Common myeloid progenitor, CD34-positive (primary cell): ENCODE measurements around the gene SLC17A2.

ENCODE experiments used
- CTCF ChIA-PET: fragments of 350-600 bp; sonication (Branson Sonifier 250); formaldehyde crosslinking; loops from one replicate; lab custom pipeline; 2021; ENCODE audit warnings: antibody characterized with exemption; lab: Charles Lee
- POLR2A ChIA-PET: fragments of 350-600 bp; sonication (Branson Sonifier 250); formaldehyde crosslinking; loops from one replicate; lab custom pipeline; 2021; ENCODE audit warnings: antibody characterized with exemption; lab: Charles Lee
- DNase-seq, 3 donors: peaks; one replicate each; pipeline versions ENCODE4 v3.0.0 to v3.0.0-alpha.2; 2013
- H3K27ac ChIP-seq, 2 experiments: 1 replicate in 1 of 2; 2 replicates in 1 of 2; pipeline ENCODE4 v1.7.0; 2013; ENCODE audit warnings: inconsistent platforms in 2 of 2, low read length in 2 of 2, mild to moderate bottlenecking in 2 of 2, low read depth in 1 of 2, moderate library complexity in 1 of 2; ENCODE audit not compliant: severe bottlenecking in 2 of 2, insufficient read depth in 1 of 2, poor library complexity in 1 of 2
- H3K27me3 ChIP-seq, 5 experiments: replicated peaks in 2 of 5; 1 replicate in 3 of 5; 2 replicates in 2 of 5; pipeline versions ENCODE4 v1.6.1 to v1.7.0; 2013; ENCODE audit warnings: low read length in 4 of 5, mild to moderate bottlenecking in 2 of 5, moderate library complexity in 2 of 5, inconsistent platforms in 1 of 5; ENCODE audit not compliant: insufficient read depth in 5 of 5, control insufficient read depth in 4 of 5
- H3K36me3 ChIP-seq, 4 experiments: 1 replicate in 2 of 4; 2 replicates in 2 of 4; pipeline versions ENCODE4 v1.6.1 to v1.7.0; 2013; ENCODE audit warnings: low read length in 3 of 4, control low read depth in 1 of 4, mild to moderate bottlenecking in 1 of 4; ENCODE audit not compliant: control insufficient read depth in 4 of 4, insufficient read depth in 4 of 4
- H3K4me1 ChIP-seq, 4 experiments: 1 replicate in 3 of 4; 2 replicates in 1 of 4; pipeline versions ENCODE4 v1.6.1 to v1.7.1; 2013; ENCODE audit warnings: low read length in 3 of 4, mild to moderate bottlenecking in 3 of 4, control low read depth in 1 of 4, inconsistent platforms in 1 of 4, moderate library complexity in 1 of 4; ENCODE audit not compliant: control insufficient read depth in 4 of 4, insufficient read depth in 4 of 4; ENCODE audit errors: control extremely low read depth in 1 of 4
- H3K4me3 ChIP-seq, 7 experiments: 1 replicate in 4 of 7; 2 replicates in 3 of 7; pipeline versions ENCODE4 v1.5.1 to v1.7.0; 2013; ENCODE audit warnings: mild to moderate bottlenecking in 7 of 7, low read length in 6 of 7, moderate library complexity in 6 of 7, inconsistent platforms in 2 of 7, low read depth in 2 of 7, control low read depth in 1 of 7; ENCODE audit not compliant: insufficient read depth in 4 of 7, control insufficient read depth in 1 of 7; ENCODE audit errors: extremely low read depth in 1 of 7
- H3K9me3 ChIP-seq, 5 experiments: 1 replicate in 4 of 5; 2 replicates in 1 of 5; pipeline versions ENCODE4 v1.6.1 to v1.7.1; 2013; ENCODE audit warnings: low read length in 4 of 5, mild to moderate bottlenecking in 2 of 5, inconsistent platforms in 1 of 5, low read depth in 1 of 5, moderate library complexity in 1 of 5; ENCODE audit not compliant: control insufficient read depth in 4 of 5, insufficient read depth in 2 of 5; ENCODE audit errors: control extremely low read depth in 1 of 5
- WGBS: methylation state at CpG from one replicate; pipeline ENCODE4 v1.1.5; 2013; ENCODE audit not compliant: insufficient coverage; 5-methylcytosine and 5-hydroxymethylcytosine counted together

SLC17A2 gene

DNA sequence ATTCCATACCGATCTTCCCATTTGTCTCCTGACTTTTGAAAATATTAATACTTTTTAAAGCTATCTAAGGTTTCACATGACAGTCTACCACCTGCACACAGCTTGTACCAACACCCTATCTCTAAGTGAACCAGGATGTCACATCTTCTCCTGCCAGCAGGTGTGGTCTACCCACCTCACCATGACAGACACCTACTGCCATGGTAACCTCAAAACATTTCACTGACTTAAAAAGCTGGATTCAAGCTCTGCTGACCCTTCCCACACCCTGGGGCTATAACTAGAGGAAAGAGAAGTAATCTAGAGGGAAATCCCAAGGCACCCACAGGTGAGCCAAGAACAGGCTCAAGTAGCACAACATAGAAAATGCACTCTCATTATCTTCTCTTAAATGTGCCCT is 57.7 kb downstream of the SLC17A2 start:
- Histone ChIP-seq H3K4me3 (no peak overlapping the region), H3K27me3 (no peaks in the 10 kb centered on the region), H3K27ac (no peak overlapping the region), H3K4me1 (peaks cover 0 to 6% (median 0%) of the 10 kb centered on the region in 4 experiments), H3K9me3 (no peaks in the 10 kb centered on the region), H3K36me3 (no peaks in the 10 kb centered on the region)
- ChIA-PET POLR2A (no interaction called here), CTCF (interaction anchor here (1.1 kb wide), 1 partner anchor 83 kb away, joined by 3 read pairs; no protein-coding TSS in a partner anchor)
- WGBS = no CpG with 5 or more reads among the region's 1 CpG
- DNase-seq = no peak

DNA sequence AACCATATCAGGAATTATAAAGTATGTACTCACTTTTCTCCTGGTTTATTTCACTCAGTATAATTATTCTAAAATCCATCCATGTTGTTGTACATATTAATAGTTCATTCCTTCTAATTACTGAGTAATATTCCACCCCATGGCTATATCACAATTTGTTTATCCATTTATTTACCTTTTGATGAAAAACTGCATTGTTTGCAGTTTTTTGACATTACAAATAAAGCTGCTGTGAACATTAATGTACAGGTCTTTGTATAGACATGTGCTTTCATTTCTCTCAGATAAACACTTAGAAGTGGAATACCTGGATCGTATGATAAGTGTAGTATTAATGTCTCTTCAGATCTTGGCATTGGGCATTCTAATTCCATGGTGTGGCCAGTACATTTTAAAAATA is 60.7 kb downstream of the SLC17A2 start:
- Histone ChIP-seq H3K9me3 (no peaks in the 10 kb centered on the region), H3K36me3 (no peaks in the 10 kb centered on the region), H3K4me3 (no peak overlapping the region), H3K27ac (no peak overlapping the region), H3K4me1 (peaks cover 3 to 11% (median 8%) of the 10 kb centered on the region in 4 experiments), H3K27me3 (no peaks in the 10 kb centered on the region)
- no peak for DNase-seq
- ChIA-PET CTCF (no interaction called here), POLR2A (no interaction called here)
- WGBS = 100% methylated on average over 1 of the region's 1 CpG

DNA sequence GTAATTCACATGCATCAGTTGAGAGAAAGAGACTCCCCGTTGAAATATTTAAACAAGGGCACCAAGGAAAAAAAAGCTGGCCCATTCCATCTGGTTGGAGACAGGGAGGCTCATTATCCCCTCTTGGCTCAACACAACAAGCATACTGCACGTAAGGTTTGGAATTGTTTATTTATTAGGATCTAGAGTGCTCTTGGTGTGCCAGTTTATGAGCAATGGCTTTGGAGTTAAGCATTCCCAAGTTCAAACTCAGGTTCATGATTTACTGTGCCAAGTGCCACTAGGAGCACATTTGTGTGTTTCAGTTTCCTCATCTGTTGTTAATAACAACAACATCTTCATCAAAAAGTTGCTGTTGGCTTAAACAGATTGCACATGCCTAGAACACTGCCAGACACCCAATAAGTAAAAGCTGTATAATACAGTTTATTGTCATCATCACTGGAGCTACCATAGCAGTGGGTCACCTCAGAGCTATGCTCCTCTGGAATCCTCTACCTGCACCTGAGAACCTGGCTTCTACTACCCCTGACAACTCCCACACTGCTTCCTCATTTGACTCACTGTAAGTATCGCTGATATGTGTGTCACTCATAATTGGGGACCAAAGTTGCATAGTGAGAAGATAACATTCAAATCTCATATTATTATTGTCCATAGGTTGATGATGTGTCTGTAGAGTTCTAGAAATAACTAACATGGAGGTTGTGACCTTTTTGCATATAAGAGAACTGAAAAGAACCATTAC is 61.9 kb downstream of the SLC17A2 start:
- CTCF ChIA-PET = no interaction called here
- POLR2A ChIA-PET = no interaction called here

DNA sequence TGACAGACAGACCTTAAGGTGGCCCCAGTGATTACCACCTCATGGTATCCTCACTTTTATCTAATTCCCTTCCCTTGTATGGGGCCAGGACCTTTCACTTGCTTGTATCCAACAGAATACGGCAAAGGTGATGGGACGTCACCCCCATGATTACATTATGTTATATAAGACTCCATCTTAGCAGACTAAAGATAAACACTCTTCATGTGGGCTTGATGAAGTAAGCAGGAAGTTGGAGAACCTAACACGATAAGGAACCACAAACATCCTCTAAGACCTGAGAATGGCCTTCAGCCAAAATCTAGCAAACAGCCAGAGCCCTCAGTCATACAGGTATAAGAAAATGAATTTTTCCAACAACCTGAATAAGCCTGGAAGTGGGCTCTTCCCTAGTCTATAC is 64.5 kb downstream of the SLC17A2 start:
- ChIA-PET POLR2A (interaction anchor here (0.6 kb wide), 1 partner anchor 1106 kb away, joined by 3 read pairs; no protein-coding TSS in a partner anchor), CTCF (interaction anchor here (1.1 to 1.2 kb wide), 2 partner anchors 78 to 203 kb away, joined by 3 to 5 read pairs; no protein-coding TSS in a partner anchor)
- no peaks in the 10 kb centered on the region for H3K9me3 ChIP-seq
- DNase-seq = peak; percentile 60 to 80 (median 66)
- no peak overlapping the region for H3K27ac ChIP-seq
- peaks cover 3 to 15% (median 7%) of the 10 kb centered on the region in 4 experiments for H3K4me1 ChIP-seq
- peak overlapping the region in 1 of 7 experiments; percentile 13 for H3K4me3 ChIP-seq
- no CpG with 5 or more reads among the region's 3 CpGs for WGBS
- H3K27me3 ChIP-seq = no peaks in the 10 kb centered on the region
- H3K36me3 ChIP-seq = no peaks in the 10 kb centered on the region

More for the DNA sequence above, 61.9 kb downstream of the SLC17A2 start:
- DNase-seq = no peak
- 100% methylated on average over 1 of the region's 3 CpGs for WGBS
- Histone ChIP-seq H3K4me1 (peaks cover 3 to 15% (median 7%) of the 10 kb centered on the region in 4 experiments), H3K36me3 (no peaks in the 10 kb centered on the region), H3K27me3 (no peaks in the 10 kb centered on the region), H3K9me3 (no peaks in the 10 kb centered on the region), H3K27ac (no peak overlapping the region), H3K4me3 (no peak overlapping the region)

DNA sequence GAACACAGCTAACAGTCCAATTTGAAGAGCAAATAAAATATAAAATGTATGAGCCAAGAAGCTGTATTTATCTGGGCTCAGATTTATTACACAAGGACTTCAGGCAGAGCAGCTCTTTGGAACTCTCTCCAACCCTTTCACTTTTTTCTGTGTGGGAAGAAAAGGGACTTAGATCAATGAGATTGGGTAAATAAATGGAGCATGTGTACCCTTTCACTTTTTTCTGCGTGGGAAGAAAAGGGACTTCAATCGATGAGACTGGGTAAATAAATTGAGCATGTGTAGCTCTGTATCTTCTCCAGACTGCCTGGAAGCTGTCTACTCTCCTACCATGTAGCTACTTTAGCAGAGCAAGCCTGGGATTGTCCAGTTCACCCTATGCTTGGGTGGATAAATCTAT is 67.1 kb downstream of the SLC17A2 start:
- CTCF ChIA-PET = interaction anchor here (1.6 kb wide), 2 partner anchors 17 to 22 kb away, joined by 3 read pairs; no protein-coding TSS in a partner anchor
- no peaks in the 10 kb centered on the region for H3K27me3 ChIP-seq
- no peak overlapping the region for H3K4me3 ChIP-seq
- DNase-seq = no peak
- WGBS = no CpG with 5 or more reads among the region's 2 CpGs
- POLR2A ChIA-PET = no interaction called here
- H3K4me1 ChIP-seq = peaks cover 3 to 15% (median 7%) of the 10 kb centered on the region in 4 experiments
- H3K9me3 ChIP-seq = no peaks in the 10 kb centered on the region
- no peak overlapping the region for H3K27ac ChIP-seq
- H3K36me3 ChIP-seq = no peaks in the 10 kb centered on the region
